CD4-positive, alpha-beta T cell (primary cell): ENCODE data around the gene OR8G1. TPM values are rescaled to one million over a fixed set of nuclear protein-coding genes. Genes with fewer than 3 reads are reported as not detected.

Experiments used
- ATAC-seq: fragments of 200-7000 bp; cut with Tn5 transposase; one replicate; pipeline ENCODE4 v1.10.0; 2022; ENCODE audit warnings: mild to moderate bottlenecking; ENCODE audit not compliant: poor library complexity
- CTCF ChIA-PET: fragments of 350-600 bp; sonication (Branson Sonifier 250); formaldehyde crosslinking; loops from one replicate; lab custom pipeline; 2021; ENCODE audit warnings: antibody characterized with exemption, inconsistent platforms; lab: Charles Lee
- POLR2A ChIA-PET: fragments of 350-600 bp; sonication (Branson Sonifier 250); formaldehyde crosslinking; loops from one replicate; lab custom pipeline; 2021; ENCODE audit warnings: antibody characterized with exemption, inconsistent platforms; lab: Charles Lee
- DNase-seq, 14 experiments: peaks; one replicate each; pipeline ENCODE4 v3.0.0-alpha.2; 2013 to 2020; ENCODE audit warnings: mixed read lengths in 2 of 14
- H3K27ac ChIP-seq, 2 donors: one replicate each; pipeline versions ENCODE4 v1.5.1 to v1.7.0; 2013; ENCODE audit warnings: low read length in 2 of 2, low read depth in 1 of 2, mild to moderate bottlenecking in 1 of 2
- H3K27me3 ChIP-seq, 2 experiments: 1 replicate in 1 of 2; 2 replicates in 1 of 2; pipeline versions ENCODE4 v1.6.1 to v1.7.0; 2013; ENCODE audit warnings: low read length in 2 of 2, control low read depth in 1 of 2, mild to moderate bottlenecking in 1 of 2, moderate library complexity in 1 of 2; ENCODE audit not compliant: insufficient read depth in 2 of 2, control insufficient read depth in 1 of 2
- H3K36me3 ChIP-seq: one replicate; pipeline ENCODE4 v1.6.1; 2013; ENCODE audit warnings: low read length, control low read depth; ENCODE audit not compliant: insufficient read depth
- H3K4me1 ChIP-seq: one replicate; pipeline ENCODE4 v1.6.1; 2013; ENCODE audit warnings: low read length, control low read depth; ENCODE audit not compliant: insufficient read depth
- H3K4me3 ChIP-seq: one replicate; pipeline ENCODE4 v1.5.1; 2013; ENCODE audit warnings: mild to moderate bottlenecking, low read length, moderate library complexity
- H3K9me3 ChIP-seq, 2 experiments: 1 replicate in 1 of 2; 2 replicates in 1 of 2; pipeline versions ENCODE4 v1.6.1 to v1.7.0; 2013; ENCODE audit warnings: low read length in 2 of 2, mild to moderate bottlenecking in 2 of 2, control low read depth in 1 of 2, moderate library complexity in 1 of 2; ENCODE audit not compliant: control insufficient read depth in 1 of 2, insufficient read depth in 1 of 2
- H3K27ac Mint-ChIP-seq: one replicate; pipeline ENCODE4 v1.8.0; 2020; ENCODE audit warnings: mixed read lengths
- H3K27me3 Mint-ChIP-seq: one replicate; pipeline ENCODE4 v1.8.0; 2021; ENCODE audit warnings: mixed read lengths
- H3K36me3 Mint-ChIP-seq: one replicate; pipeline ENCODE4 v1.8.0; 2021; ENCODE audit warnings: low read depth, mixed read lengths
- H3K4me1 Mint-ChIP-seq: one replicate; pipeline ENCODE4 v1.8.0; 2021; ENCODE audit warnings: low read depth, mixed read lengths
- H3K4me3 Mint-ChIP-seq: one replicate; pipeline ENCODE4 v1.8.0; 2020; ENCODE audit warnings: mild to moderate bottlenecking, mixed read lengths
- H3K9me3 Mint-ChIP-seq: one replicate; pipeline ENCODE4 v1.8.0; 2020; ENCODE audit warnings: mixed read lengths
- CTCF ChIP-seq: fragments of 200-600 bp; IDR thresholded peaks from one replicate; pipeline ENCODE4 v1.8.0; 2022; ENCODE audit warnings: antibody characterized with exemption, mild to moderate bottlenecking
- intact Hi-C, 2 experiments: fragments of 100-400 bp; cut with DNase I in 1 of 2; cut with micrococcal nuclease in 1 of 2; formaldehyde crosslinking; loops; one replicate each; pipeline versions ENCODE4 v1.15.1 to v1.9.0; 2023 to 2025; cut with DNase I, micrococcal nuclease
- total RNA-seq, 174 experiments: library from RNA in 2 of 174; stranded (reverse) in 2 of 174; gene quantifications; one replicate each; pipeline ENCODE4 v1.2.3 and lab custom pipeline; 2021 to 2026

The OR8G1 gene
- total RNA-seq, 2 experiments from 2014 or later = not detected

- Histone ChIP-seq H3K36me3 (no peaks in the 10 kb centered on the region), H3K4me1 (no peaks in the 10 kb centered on the region), H3K27ac (no peak overlapping the region), H3K4me3 (no peak overlapping the region), H3K27me3 (no peaks in the 10 kb centered on the region), H3K9me3 (no peaks in the 10 kb centered on the region)
- Mint-ChIP-seq H3K4me1 (no peaks in the 10 kb centered on the region), H3K27me3 (peaks cover 22% of the 10 kb centered on the region), H3K36me3 (no peaks in the 10 kb centered on the region), H3K9me3 (no peaks in the 10 kb centered on the region), H3K4me3 (no peak overlapping the region), H3K27ac (no peak overlapping the region)
- no peak for DNase-seq
- CTCF ChIA-PET = no interaction called here
- no peak for TF ChIP-seq CTCF
- no peak for ATAC-seq
- intact Hi-C loops = no loop called here
- POLR2A ChIA-PET = no interaction called here
Observed at GRCh38 chr11:124199702-124200101, 41.2 kb upstream of the OR8G1 start.

GRCh38 chr11:124200671-124201070 lies 40.2 kb upstream of the OR8G1 start:
- no peaks in the 10 kb centered on the region for H3K4me1 Mint-ChIP-seq
- CTCF ChIA-PET = no interaction called here
- Histone ChIP-seq H3K4me1 (no peaks in the 10 kb centered on the region), H3K27ac (no peak overlapping the region), H3K36me3 (no peaks in the 10 kb centered on the region), H3K27me3 (no peaks in the 10 kb centered on the region), H3K9me3 (no peaks in the 10 kb centered on the region), H3K4me3 (no peak overlapping the region)
- H3K9me3 Mint-ChIP-seq = no peaks in the 10 kb centered on the region
- H3K27ac Mint-ChIP-seq = no peak overlapping the region
- no peak for TF ChIP-seq CTCF
- no peak overlapping the region for H3K4me3 Mint-ChIP-seq
- intact Hi-C loops = no loop called here
- H3K27me3 Mint-ChIP-seq = peaks cover 22% of the 10 kb centered on the region
- POLR2A ChIA-PET = no interaction called here
- DNase-seq (no peak), ATAC-seq (no peak)
- no peaks in the 10 kb centered on the region for H3K36me3 Mint-ChIP-seq

- Mint-ChIP-seq H3K9me3 (no peaks in the 10 kb centered on the region), H3K4me1 (no peaks in the 10 kb centered on the region), H3K4me3 (no peak overlapping the region), H3K27ac (no peak overlapping the region), H3K36me3 (no peaks in the 10 kb centered on the region), H3K27me3 (peaks cover 15% of the 10 kb centered on the region)
- Histone ChIP-seq H3K9me3 (no peaks in the 10 kb centered on the region), H3K27me3 (no peaks in the 10 kb centered on the region), H3K27ac (no peak overlapping the region), H3K4me3 (no peak overlapping the region), H3K36me3 (no peaks in the 10 kb centered on the region), H3K4me1 (no peaks in the 10 kb centered on the region)
- ChIA-PET POLR2A (no interaction called here), CTCF (interaction anchor here (1.2 kb wide), 1 partner anchor 8 kb away, joined by 3 read pairs; no protein-coding TSS in a partner anchor)
- DNase-seq (no peak), ATAC-seq (no peak)
- TF ChIP-seq CTCF = no peak
- intact Hi-C loops = no loop called here
Observed at GRCh38 chr11:124202951-124203350, 37.9 kb upstream of the OR8G1 start.
